ENCODE data around the gene NIPSNAP3A.

DNA sequence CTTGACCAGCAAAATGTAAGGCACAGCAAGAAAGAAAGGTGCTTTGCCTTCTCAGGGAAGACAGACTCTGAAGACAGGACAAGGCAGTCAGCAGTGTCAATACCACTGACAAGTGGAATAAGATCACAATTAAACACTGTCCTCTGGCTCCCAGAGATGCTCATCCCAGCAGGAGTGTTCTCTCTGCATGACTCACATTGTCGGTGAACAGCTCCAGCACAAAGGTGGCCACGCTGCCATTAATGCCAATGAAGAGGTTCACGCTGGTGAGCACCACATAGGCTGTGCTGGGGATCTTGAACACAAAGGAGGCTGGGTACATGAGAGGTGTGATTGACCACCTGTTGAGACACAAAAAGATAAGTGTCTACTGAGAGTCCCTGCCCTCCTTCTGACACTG, 48.4 kb downstream of the NIPSNAP3A start:
- TF ChIP-seq, protein P1, sequence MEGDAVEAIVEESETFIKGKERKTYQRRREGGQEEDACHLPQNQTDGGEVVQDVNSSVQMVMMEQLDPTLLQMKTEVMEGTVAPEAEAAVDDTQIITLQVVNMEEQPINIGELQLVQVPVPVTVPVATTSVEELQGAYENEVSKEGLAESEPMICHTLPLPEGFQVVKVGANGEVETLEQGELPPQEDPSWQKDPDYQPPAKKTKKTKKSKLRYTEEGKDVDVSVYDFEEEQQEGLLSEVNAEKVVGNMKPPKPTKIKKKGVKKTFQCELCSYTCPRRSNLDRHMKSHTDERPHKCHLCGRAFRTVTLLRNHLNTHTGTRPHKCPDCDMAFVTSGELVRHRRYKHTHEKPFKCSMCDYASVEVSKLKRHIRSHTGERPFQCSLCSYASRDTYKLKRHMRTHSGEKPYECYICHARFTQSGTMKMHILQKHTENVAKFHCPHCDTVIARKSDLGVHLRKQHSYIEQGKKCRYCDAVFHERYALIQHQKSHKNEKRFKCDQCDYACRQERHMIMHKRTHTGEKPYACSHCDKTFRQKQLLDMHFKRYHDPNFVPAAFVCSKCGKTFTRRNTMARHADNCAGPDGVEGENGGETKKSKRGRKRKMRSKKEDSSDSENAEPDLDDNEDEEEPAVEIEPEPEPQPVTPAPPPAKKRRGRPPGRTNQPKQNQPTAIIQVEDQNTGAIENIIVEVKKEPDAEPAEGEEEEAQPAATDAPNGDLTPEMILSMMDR (conservative IDR thresholded peaks at IDR 0.05 in 1 of 2, IDR thresholded peaks at IDR 0.05 in 1 of 2; ENCODE audit: extremely low read depth in 1 of 2, insufficient read depth in 1 of 2, low read depth in 1 of 2, low read length in 2 of 2): no peak
- TF ChIP-seq EZH2 (IDR thresholded peaks at IDR 0.05; ENCODE audit: borderline replicate concordance, low read length): no peak

Measured in mammary epithelial cell (primary cell).